Mucosa of descending colon (tissue), 3 donors: ENCODE measurements around the gene NUP98. TPM values are rescaled to one million over a fixed set of nuclear protein-coding genes. Genes with fewer than 3 reads are reported as not detected.

ENCODE experiments used
- ATAC-seq: fragments of 200-7000 bp; cut with Tn5 transposase; one replicate; pipeline ENCODE4 v1.9.1; 2020; ENCODE audit warnings: mild to moderate bottlenecking, moderate library complexity
- DNase-seq, 3 donors: peaks; one replicate each; pipeline ENCODE4 v3.0.0-alpha.2; 2020
- H3K36me3 ChIP-seq: fragments of 200-600 bp; one replicate; pipeline ENCODE4 v1.8.0; 2021; ENCODE audit warnings: low read depth, mild to moderate bottlenecking
- H3K4me1 ChIP-seq: fragments of 200-600 bp; one replicate; pipeline ENCODE4 v1.8.0; 2021; ENCODE audit warnings: low read depth, mild to moderate bottlenecking
- H3K4me3 ChIP-seq: fragments of 200-600 bp; one replicate; pipeline ENCODE4 v1.8.0; 2021; ENCODE audit warnings: mild to moderate bottlenecking
- H3K9me3 ChIP-seq: fragments of 200-600 bp; one replicate; pipeline ENCODE4 v1.8.0; 2021; ENCODE audit warnings: mild to moderate bottlenecking
- intact Hi-C, 2 donors: fragments of 100-400 bp; cut with DNase I in 1 of 2; cut with micrococcal nuclease in 1 of 2; formaldehyde crosslinking; loops; one replicate each; pipeline versions ENCODE4 v1.11.0 to v1.11.1; 2022; cut with DNase I, micrococcal nuclease
- total RNA-seq, 3 donors: library from RNA; stranded (reverse); fragmentation: NEBNext Ultra II Directional in 2 of 3; extraction: Animal tissue kit (Norgen Biotek cat#: 25700) in 2 of 3; gene quantifications; one replicate each; pipeline versions ENCODE4 v1.2.1 to v1.2.4, GENCODE V29; 2021 to 2023
- TF ChIP-seq, protein P1 (sequence below): fragments of 200-600 bp; IDR thresholded peaks from one replicate; pipeline ENCODE4 v1.8.0; 2022; ENCODE audit warnings: antibody characterized with exemption, mild to moderate bottlenecking
- donor health status: DM: no; HTN: no; CAD: no; lungs with moderate emphysema.
- donor health status: DM: no; HTN: no; CAD: no.
- donor health status: DM: no; HTN: yes; CAD: no.

The NUP98 gene
- total RNA-seq, 3 donors from 2014 or later, result 53.7 to 69.7 (median 60.6) TPM

DNA sequence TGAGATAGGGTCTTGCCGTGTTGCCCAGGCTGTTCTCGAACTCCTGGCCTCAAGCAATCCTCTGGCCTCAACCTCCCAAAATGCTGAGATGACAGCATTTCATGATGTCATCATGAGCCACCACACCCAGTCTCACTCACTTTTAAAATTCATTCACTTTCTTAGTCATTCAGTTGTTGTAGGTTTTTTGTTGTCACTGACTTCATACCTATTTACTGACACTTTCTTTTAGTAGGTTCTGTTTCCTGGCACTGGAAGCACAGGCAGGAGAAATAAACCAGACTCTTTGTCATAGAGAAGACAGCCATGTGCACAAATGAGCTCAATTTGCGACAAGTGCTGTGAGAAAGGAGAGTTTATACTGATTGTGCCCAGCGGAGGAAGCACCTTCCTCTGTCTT, 166.0 kb downstream of the NUP98 start:
- H3K4me1 ChIP-seq, result no peaks in the 10 kb centered on the region
- H3K36me3 ChIP-seq, result no peaks in the 10 kb centered on the region
- intact Hi-C loops, result no loop called here
- DNase-seq (no peak), ATAC-seq (no peak)
- H3K9me3 ChIP-seq, result no peaks in the 10 kb centered on the region
- TF ChIP-seq, protein P1, sequence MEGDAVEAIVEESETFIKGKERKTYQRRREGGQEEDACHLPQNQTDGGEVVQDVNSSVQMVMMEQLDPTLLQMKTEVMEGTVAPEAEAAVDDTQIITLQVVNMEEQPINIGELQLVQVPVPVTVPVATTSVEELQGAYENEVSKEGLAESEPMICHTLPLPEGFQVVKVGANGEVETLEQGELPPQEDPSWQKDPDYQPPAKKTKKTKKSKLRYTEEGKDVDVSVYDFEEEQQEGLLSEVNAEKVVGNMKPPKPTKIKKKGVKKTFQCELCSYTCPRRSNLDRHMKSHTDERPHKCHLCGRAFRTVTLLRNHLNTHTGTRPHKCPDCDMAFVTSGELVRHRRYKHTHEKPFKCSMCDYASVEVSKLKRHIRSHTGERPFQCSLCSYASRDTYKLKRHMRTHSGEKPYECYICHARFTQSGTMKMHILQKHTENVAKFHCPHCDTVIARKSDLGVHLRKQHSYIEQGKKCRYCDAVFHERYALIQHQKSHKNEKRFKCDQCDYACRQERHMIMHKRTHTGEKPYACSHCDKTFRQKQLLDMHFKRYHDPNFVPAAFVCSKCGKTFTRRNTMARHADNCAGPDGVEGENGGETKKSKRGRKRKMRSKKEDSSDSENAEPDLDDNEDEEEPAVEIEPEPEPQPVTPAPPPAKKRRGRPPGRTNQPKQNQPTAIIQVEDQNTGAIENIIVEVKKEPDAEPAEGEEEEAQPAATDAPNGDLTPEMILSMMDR, result no peak
- no peak overlapping the region for H3K4me3 ChIP-seq

GRCh38 chr11:3627291-3627690, 170.1 kb downstream of the NUP98 start:
- no peaks in the 10 kb centered on the region for H3K9me3 ChIP-seq
- intact Hi-C loops, result no loop called here
- H3K4me3 ChIP-seq, result no peak overlapping the region
- ATAC-seq (no peak), DNase-seq (no peak)
- no peaks in the 10 kb centered on the region for H3K36me3 ChIP-seq
- H3K4me1 ChIP-seq, result no peaks in the 10 kb centered on the region
- TF ChIP-seq, protein P1, result no peak

GRCh38 chr11:3626250-3626960, 170.9 kb downstream of the NUP98 start:
- H3K9me3 ChIP-seq, result no peaks in the 10 kb centered on the region
- no peak overlapping the region for H3K4me3 ChIP-seq
- ATAC-seq (no peak), DNase-seq (peak in 2 of 3 donors; percentile 35 to 41)
- no peaks in the 10 kb centered on the region for H3K36me3 ChIP-seq
- TF ChIP-seq, protein P1, result no peak
- intact Hi-C loops, result no loop called here
- H3K4me1 ChIP-seq, result no peaks in the 10 kb centered on the region

Other genes starting within 250 kb of the NUP98 start
- gene ART5, start 155.6 kb downstream of the NUP98 start, total RNA-seq, result not detected
- gene ART1, start 152.4 kb downstream of the NUP98 start, total RNA-seq, result 1 to 10 TPM in 1 of 3 donors, not detected in 2; 1.8 TPM
- gene CHRNA10, start 126.2 kb downstream of the NUP98 start, total RNA-seq, result 1 to 10 TPM; 1.1 to 1.5 (median 1.4) TPM
- 10 to 100 TPM; 15.7 to 32.8 (median 25.9) TPM for gene PGAP2, start 11.0 kb upstream of the NUP98 start, total RNA-seq
- gene RHOG, start 43.4 kb upstream of the NUP98 start, total RNA-seq, result 10 to 100 TPM; 62.7 to 77.2 (median 74.1) TPM
- gene STIM1, start 58.1 kb upstream of the NUP98 start, total RNA-seq, result 10 to 100 TPM; 56.1 to 74.8 (median 72.5) TPM